HEK293 (cell line): ENCODE results near the gene NCSTN.
A peak's percentile ranks its signal among the peaks of the same experiment; 100 is the strongest.

ENCODE experiments used
- CTCF ChIA-PET: fragments of 350-600 bp; formaldehyde crosslinking; extraction: SDS; loops from one replicate; lab custom pipeline; 2021; ENCODE audit warnings: antibody characterized with exemption; lab: Yijun Ruan, JAX
- POLR2A ChIA-PET: fragments of 300-600 bp; formaldehyde crosslinking; extraction: SDS; loops from one replicate; lab custom pipeline; 2020; ENCODE audit warnings: antibody characterized with exemption, inconsistent platforms; lab: Yijun Ruan, JAX
- H3K27ac ChIP-seq: fragments of 200-500 bp; sonication (Bioruptor generic); 2 replicates; pipeline ENCODE4 v1.5.1; 2014; ENCODE audit warnings: low read depth, low read length, control low read depth, inconsistent platforms; ENCODE audit errors: extremely low read depth
- H3K36me3 ChIP-seq, 2 experiments: fragments of 200-500 bp in 1 of 2; sonication (Bioruptor generic) in 1 of 2; 1 replicate in 1 of 2; 2 replicates in 1 of 2; pipeline ENCODE4 v1.5.1; 2014 to 2017; ENCODE audit warnings: inconsistent platforms in 2 of 2, low read length in 2 of 2; ENCODE audit not compliant: control insufficient read depth in 2 of 2, insufficient read depth in 1 of 2
- H3K4me1 ChIP-seq: fragments of 200-500 bp; sonication (Bioruptor generic); 2 replicates; pipeline ENCODE4 v1.5.1; 2014; ENCODE audit warnings: mild to moderate bottlenecking, low read length, inconsistent platforms; ENCODE audit not compliant: control insufficient read depth, insufficient read depth
- H3K4me3 ChIP-seq: 2 replicates; pipeline ENCODE4 v1.5.1; 2011; ENCODE audit warnings: low read depth, mild to moderate bottlenecking, control low read depth, low read length, moderate library complexity
- H3K9me3 ChIP-seq: fragments of 200-500 bp; sonication (Bioruptor generic); 2 replicates; pipeline ENCODE4 v1.5.1; 2014; ENCODE audit warnings: low read depth, low read length, inconsistent platforms; ENCODE audit not compliant: control insufficient read depth, insufficient read depth
- ELK4 ChIP-seq: IDR thresholded peaks from 2 replicates; pipeline ENCODE4 v1.6.1; 2011; ENCODE audit warnings: mild to moderate bottlenecking, low read depth, low read length, borderline replicate concordance
- KLF1 ChIP-seq: fragments of 450-650 bp; formaldehyde crosslinking; IDR thresholded peaks from 2 replicates; pipeline ENCODE4 v1.5.1; 2016; ENCODE audit warnings: missing biosample characterization, missing genetic modification characterization
- KLF10 ChIP-seq: fragments of 450-650 bp; IDR thresholded peaks from 2 replicates; pipeline ENCODE4 v1.5.1; 2018; ENCODE audit warnings: missing biosample characterization, mild to moderate bottlenecking, missing genetic modification characterization
- KLF16 ChIP-seq: fragments of 450-650 bp; formaldehyde crosslinking; IDR thresholded peaks from 2 replicates; pipeline ENCODE4 v1.5.1; 2017; ENCODE audit warnings: missing biosample characterization, missing genetic modification characterization
- SCRT1 ChIP-seq: fragments of 450-650 bp; formaldehyde crosslinking; IDR thresholded peaks from 2 replicates; pipeline ENCODE4 v1.5.1; 2016; ENCODE audit warnings: missing biosample characterization, missing genetic modification characterization, borderline replicate concordance
- SP2 ChIP-seq: fragments of 450-650 bp; formaldehyde crosslinking; IDR thresholded peaks from 2 replicates; pipeline ENCODE4 v1.5.1; 2016; ENCODE audit warnings: missing biosample characterization, missing genetic modification characterization
- TRIM28 ChIP-seq: IDR thresholded peaks from 2 replicates; pipeline ENCODE4 v1.6.1; 2011; ENCODE audit warnings: low read length, control low read depth, borderline replicate concordance
- ZFHX2 ChIP-seq: fragments of 450-650 bp; formaldehyde crosslinking; conservative IDR thresholded peaks from 2 replicates; pipeline ENCODE4 v1.5.1; 2016; ENCODE audit warnings: missing biosample characterization, missing genetic modification characterization
- ZFP3 ChIP-seq: fragments of 450-650 bp; formaldehyde crosslinking; IDR thresholded peaks from 2 replicates; pipeline ENCODE4 v1.5.1; 2016; ENCODE audit warnings: low read depth, missing biosample characterization, missing genetic modification characterization
- ZNF10 ChIP-seq: fragments of 450-650 bp; formaldehyde crosslinking; IDR thresholded peaks from 2 replicates; pipeline ENCODE4 v1.5.1; 2017; ENCODE audit warnings: missing biosample characterization, missing genetic modification characterization
- ZNF138 ChIP-seq: fragments of 450-650 bp; formaldehyde crosslinking; IDR thresholded peaks from 2 replicates; pipeline ENCODE4 v1.5.1; 2016; ENCODE audit warnings: missing biosample characterization, missing genetic modification characterization, borderline replicate concordance
- ZNF146 ChIP-seq: fragments of 450-650 bp; formaldehyde crosslinking; IDR thresholded peaks from 2 replicates; pipeline ENCODE4 v1.5.1; 2016; ENCODE audit warnings: missing biosample characterization, missing genetic modification characterization
- ZNF175 ChIP-seq: fragments of 450-650 bp; formaldehyde crosslinking; IDR thresholded peaks from 2 replicates; pipeline ENCODE4 v1.5.1; 2016; ENCODE audit warnings: missing biosample characterization, missing genetic modification characterization
- ZNF24 ChIP-seq: fragments of 450-650 bp; formaldehyde crosslinking; IDR thresholded peaks from 2 replicates; pipeline ENCODE4 v1.5.1; 2016; ENCODE audit warnings: missing biosample characterization, missing genetic modification characterization
- ZNF248 ChIP-seq: fragments of 450-650 bp; formaldehyde crosslinking; IDR thresholded peaks from 2 replicates; pipeline ENCODE4 v1.5.1; 2017; ENCODE audit warnings: missing biosample characterization, missing genetic modification characterization
- ZNF366 ChIP-seq: fragments of 450-650 bp; formaldehyde crosslinking; conservative IDR thresholded peaks from 2 replicates; pipeline ENCODE4 v1.5.1; 2016; ENCODE audit warnings: missing biosample characterization, missing genetic modification characterization
- ZNF398 ChIP-seq: fragments of 450-650 bp; formaldehyde crosslinking; IDR thresholded peaks from 2 replicates; pipeline ENCODE4 v1.5.1; 2017; ENCODE audit warnings: missing biosample characterization, missing genetic modification characterization
- ZNF423 ChIP-seq: fragments of 450-650 bp; formaldehyde crosslinking; IDR thresholded peaks from 2 replicates; pipeline ENCODE4 v1.5.1; 2016; ENCODE audit warnings: missing biosample characterization, missing genetic modification characterization
- ZNF560 ChIP-seq: fragments of 450-650 bp; formaldehyde crosslinking; IDR thresholded peaks from 2 replicates; pipeline ENCODE4 v1.5.1; 2017; ENCODE audit warnings: missing biosample characterization, missing genetic modification characterization, borderline replicate concordance
- ZNF624 ChIP-seq: fragments of 450-650 bp; formaldehyde crosslinking; IDR thresholded peaks from 2 replicates; pipeline ENCODE4 v1.5.1; 2017; ENCODE audit warnings: missing biosample characterization, missing genetic modification characterization
- ZNF701 ChIP-seq: fragments of 450-650 bp; formaldehyde crosslinking; IDR thresholded peaks from 2 replicates; pipeline ENCODE4 v1.5.1; 2016; ENCODE audit warnings: missing biosample characterization, missing genetic modification characterization
- ZNF707 ChIP-seq: fragments of 450-650 bp; formaldehyde crosslinking; IDR thresholded peaks from 2 replicates; pipeline ENCODE4 v1.5.1; 2016; ENCODE audit warnings: missing biosample characterization, missing genetic modification characterization
- ZNF791 ChIP-seq: fragments of 450-650 bp; formaldehyde crosslinking; IDR thresholded peaks from 2 replicates; pipeline ENCODE4 v1.5.1; 2016; ENCODE audit warnings: missing biosample characterization, missing genetic modification characterization
- ZNF830 ChIP-seq: fragments of 450-650 bp; IDR thresholded peaks from 2 replicates; pipeline ENCODE4 v1.5.0; 2018; ENCODE audit warnings: missing biosample characterization, missing genetic modification characterization, low read depth, mild to moderate bottlenecking, moderate library complexity
- TF ChIP-seq, protein P1 (sequence below): fragments of 450-650 bp; formaldehyde crosslinking; IDR thresholded peaks from 2 replicates; pipeline ENCODE4 v1.5.1; 2016; ENCODE audit warnings: missing biosample characterization, missing genetic modification characterization
- TF ChIP-seq, protein P2 (sequence below): fragments of 450-650 bp; formaldehyde crosslinking; IDR thresholded peaks from 2 replicates; pipeline ENCODE4 v1.5.1; 2016; ENCODE audit warnings: missing biosample characterization, missing genetic modification characterization
- TF ChIP-seq, protein P3 (sequence below): fragments of 450-650 bp; formaldehyde crosslinking; IDR thresholded peaks from 2 replicates; pipeline ENCODE4 v1.5.1; 2016; ENCODE audit warnings: missing biosample characterization, missing genetic modification characterization

The NCSTN gene

GRCh38 chr1:160325252-160325651 lies 17.9 kb upstream of the NCSTN start (continued):
- no peak for TF ChIP-seq ZNF398 (tag by site-specific recombination)
- 0 out of 2 replicates have a peak, but pooled peaks have one; percentile 33 for TF ChIP-seq ZNF24 (tag by site-specific recombination)
- no peak for TF ChIP-seq ZNF830 (tag by site-specific recombination)
- TF ChIP-seq ZNF701 (tag by site-specific recombination): no peak
- TF ChIP-seq ZNF146 (tag by site-specific recombination): no peak
- TF ChIP-seq, protein P1, sequence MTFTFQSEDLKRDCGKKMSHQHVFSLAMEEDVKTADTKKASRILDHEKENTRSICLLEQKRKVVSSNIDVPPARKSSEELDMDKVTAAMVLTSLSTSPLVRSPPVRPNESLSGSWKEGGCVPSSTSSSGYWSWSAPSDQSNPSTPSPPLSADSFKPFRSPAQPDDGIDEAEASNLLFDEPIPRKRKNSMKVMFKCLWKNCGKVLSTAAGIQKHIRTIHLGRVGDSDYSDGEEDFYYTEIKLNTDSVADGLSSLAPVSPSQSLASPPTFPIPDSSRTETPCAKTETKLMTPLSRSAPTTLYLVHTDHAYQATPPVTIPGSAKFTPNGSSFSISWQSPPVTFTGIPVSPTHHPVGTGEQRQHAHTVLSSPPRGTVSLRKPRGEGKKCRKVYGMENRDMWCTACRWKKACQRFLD (tag by site-specific recombination): no peak
- TF ChIP-seq ZNF624 (tag by site-specific recombination): no peak

DNA sequence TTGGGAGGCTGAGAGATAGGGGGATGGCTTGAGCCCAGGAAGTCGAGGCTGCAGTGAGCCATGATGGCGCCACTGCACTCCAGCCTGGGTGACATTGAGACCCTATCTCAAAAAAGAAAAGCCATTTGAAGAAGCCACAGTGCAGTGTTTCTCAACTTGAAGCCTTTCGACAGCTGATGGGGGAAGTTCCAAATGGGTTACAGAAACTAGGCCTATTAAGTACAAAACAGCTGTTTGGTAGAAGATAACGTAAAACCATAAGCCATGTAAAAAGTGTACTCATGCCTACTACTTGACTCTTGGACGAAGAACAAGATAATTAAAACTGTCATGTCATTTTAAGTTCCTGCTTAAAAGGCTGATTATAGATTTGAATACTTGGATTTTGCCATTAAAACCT lies 16.8 kb upstream of the NCSTN start:
- TF ChIP-seq ZNF138 (tag by site-specific recombination): no peak
- TF ChIP-seq ZNF791 (tag by site-specific recombination): no peak
- no peak for TF ChIP-seq KLF1 (tag by site-specific recombination)
- TF ChIP-seq ZNF707 (tag by site-specific recombination): no peak
- TF ChIP-seq, protein P2, sequence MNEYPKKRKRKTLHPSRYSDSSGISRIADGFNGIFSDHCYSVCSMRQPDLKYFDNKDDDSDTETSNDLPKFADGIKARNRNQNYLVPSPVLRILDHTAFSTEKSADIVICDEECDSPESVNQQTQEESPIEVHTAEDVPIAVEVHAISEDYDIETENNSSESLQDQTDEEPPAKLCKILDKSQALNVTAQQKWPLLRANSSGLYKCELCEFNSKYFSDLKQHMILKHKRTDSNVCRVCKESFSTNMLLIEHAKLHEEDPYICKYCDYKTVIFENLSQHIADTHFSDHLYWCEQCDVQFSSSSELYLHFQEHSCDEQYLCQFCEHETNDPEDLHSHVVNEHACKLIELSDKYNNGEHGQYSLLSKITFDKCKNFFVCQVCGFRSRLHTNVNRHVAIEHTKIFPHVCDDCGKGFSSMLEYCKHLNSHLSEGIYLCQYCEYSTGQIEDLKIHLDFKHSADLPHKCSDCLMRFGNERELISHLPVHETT (tag by site-specific recombination): no peak
- TF ChIP-seq ZNF423 (tag by site-specific recombination): no peak
- TF ChIP-seq ZNF366 (tag by site-specific recombination): no peak
- no peak for TF ChIP-seq ZFHX2 (tag by site-specific recombination)
- TF ChIP-seq, protein P3, sequence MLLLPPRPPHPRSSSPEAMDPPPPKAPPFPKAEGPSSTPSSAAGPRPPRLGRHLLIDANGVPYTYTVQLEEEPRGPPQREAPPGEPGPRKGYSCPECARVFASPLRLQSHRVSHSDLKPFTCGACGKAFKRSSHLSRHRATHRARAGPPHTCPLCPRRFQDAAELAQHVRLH (tag by site-specific recombination): no peak
- no peak for TF ChIP-seq ZNF248 (tag by site-specific recombination)
- no peak for TF ChIP-seq ZNF175
- TF ChIP-seq ZFP3 (tag by site-specific recombination): no peak
- no peak for TF ChIP-seq ZNF10 (tag by site-specific recombination)
- no peak for TF ChIP-seq KLF10 (tag by site-specific recombination)
- TF ChIP-seq SP2 (tag by site-specific recombination): no peak
- TF ChIP-seq ZNF560 (tag by site-specific recombination): no peak
- TF ChIP-seq SCRT1 (tag by site-specific recombination): no peak
- no peak for TF ChIP-seq TRIM28
- no peak for TF ChIP-seq ELK4
- TF ChIP-seq KLF16 (tag by site-specific recombination): no peak
- TF ChIP-seq, all 188 proteins: peak for 0
- H3K4me1 ChIP-seq: no peaks in the 10 kb centered on the region
- ChIA-PET POLR2A (no interaction called here), CTCF (interaction anchor here (0.6 to 1.0 kb wide), 4 partner anchors 35 to 350 kb away, joined by 3 to 5 read pairs (median 3); no protein-coding TSS in a partner anchor)
- H3K9me3 ChIP-seq: no peaks in the 10 kb centered on the region
- H3K36me3 ChIP-seq: peaks cover 80 to 97% of the 10 kb centered on the region in 2 experiments
- no peak overlapping the region for H3K27ac ChIP-seq
- no peak overlapping the region for H3K4me3 ChIP-seq
